GM18519 (cell line): Measurements from ENCODE around the gene EVX1.

Experiments
- ATAC-seq: cut with Tn5 transposase; IDR thresholded peaks from one replicate; pipeline ENCODE4 v1.9.1; 2021; ENCODE audit warnings: mild to moderate bottlenecking, moderate library complexity; ENCODE audit not compliant: unreplicated experiment, low FRiP score

The EVX1 gene

GRCh38 chr7:27224983-27225934 lies 17.3 kb upstream of the EVX1 start:
- no peak for ATAC-seq

GRCh38 chr7:27229448-27229847 lies 13.2 kb upstream of the EVX1 start:
- ATAC-seq = no peak

DNA sequence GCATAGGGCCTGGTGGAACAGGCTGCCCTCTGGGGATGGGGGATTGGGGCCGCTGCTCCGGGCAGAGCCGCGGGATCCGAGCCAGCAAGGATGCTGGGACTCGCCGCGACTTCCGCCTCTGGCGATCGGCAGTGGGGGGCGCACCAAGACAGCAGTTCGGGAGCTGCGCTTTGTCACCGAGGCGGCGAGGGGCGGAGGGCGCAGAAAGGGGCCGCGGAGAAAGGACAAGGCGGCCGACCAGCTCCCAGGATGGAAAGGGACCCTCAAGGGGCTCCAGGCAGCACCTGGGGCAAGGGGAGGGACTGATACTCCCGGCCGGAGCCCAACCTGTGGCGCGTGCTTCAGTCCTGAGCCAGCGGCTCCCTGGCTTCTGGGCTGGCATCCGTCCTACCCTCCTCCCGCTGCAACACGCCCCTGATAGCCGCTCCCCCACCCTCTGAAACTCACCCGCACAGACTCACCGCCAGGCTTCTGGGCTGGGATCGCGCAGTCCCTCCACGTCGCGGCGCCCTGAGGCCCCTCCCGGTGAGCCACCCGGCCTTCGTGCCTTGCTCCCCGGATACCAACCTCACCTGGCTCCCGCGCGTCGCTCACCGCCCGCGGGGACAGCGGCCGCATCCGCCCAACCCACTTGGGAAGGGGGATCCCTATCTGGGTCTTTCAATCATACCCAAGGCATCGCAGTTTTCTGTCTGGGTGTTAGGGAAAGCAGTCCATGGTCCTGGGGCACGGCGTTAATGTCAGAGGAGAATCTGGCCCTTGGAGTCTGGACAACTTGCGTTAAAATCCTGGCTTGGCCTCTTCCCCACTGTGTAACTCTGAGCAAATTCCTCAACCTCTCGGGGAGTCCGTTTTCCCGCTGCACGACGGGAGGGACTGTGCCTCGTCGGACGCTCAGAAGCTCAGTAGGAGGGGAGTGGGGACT lies 7.0 kb upstream of the EVX1 start:
- ATAC-seq = no peak

DNA sequence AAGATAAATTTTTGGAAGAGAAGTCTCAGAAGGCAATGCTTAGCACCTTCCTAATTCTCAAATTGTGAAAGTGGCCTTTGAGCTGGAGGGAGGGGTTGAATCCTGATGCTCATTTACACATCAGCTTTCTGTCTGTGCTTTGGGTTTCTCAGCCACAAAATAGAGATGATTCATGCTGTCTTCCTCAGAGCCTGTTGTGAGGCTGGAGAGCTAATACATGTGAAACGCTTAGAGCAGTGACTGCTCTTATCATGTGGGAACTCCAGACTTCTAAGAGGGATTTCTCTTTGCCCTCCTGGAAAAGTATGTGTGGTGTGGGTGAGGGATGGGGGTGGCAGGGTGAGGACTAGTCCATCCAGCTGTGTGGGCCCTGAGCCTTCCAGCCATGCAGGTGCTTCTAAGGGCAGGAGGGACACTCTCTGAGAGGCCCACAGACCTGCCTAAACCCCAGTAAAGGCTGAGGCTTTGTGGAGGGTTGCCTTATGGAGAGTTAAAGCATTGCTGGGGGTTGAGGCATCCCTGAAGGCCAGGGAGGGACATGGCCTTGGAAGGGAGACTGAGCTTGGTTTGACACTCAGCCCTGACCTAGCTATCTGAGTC lies 4.8 kb upstream of the EVX1 start:
- ATAC-seq = no peak

- ATAC-seq = no peak
Measured at GRCh38 chr7:27238979-27239386, 3.6 kb upstream of the EVX1 start.

GRCh38 chr7:27239387-27240014 lies 3.1 kb upstream of the EVX1 start:
- ATAC-seq = no peak

DNA sequence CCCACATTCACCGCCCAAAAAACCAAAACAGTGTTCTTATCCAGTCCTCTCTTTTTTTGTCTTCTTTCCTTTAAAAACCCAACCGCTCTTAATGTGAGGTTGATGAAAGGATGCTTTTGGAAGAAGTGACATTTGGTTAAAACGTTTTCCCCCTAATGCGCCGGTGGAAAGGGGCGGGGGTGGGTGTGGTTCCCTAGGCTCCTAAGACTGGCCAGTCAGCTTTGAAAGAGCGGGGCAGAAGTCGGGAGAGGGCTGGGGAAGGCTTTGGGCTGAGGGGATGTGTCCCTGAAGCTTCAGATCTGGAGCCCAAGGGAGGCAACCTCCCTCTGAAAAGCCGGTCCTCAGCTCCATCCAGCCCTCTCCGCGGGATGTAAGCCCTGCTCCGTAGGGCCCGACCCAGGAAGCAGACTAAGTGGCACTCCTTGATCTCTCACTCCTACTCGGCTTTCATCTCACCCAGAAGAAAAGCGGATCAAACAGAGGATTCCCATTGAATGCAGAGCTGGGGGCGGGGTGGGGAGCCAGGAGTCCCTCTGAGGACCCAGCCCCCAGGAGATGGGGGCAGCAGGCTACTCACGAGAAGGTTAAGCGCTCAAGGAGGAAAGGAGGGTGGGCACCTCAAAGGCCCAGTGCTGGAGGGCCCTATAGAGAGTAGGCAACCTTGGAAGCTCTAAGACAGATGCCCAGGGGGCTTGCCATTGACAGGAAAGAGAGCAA lies 2.4 kb upstream of the EVX1 start:
- ATAC-seq = no peak

DNA sequence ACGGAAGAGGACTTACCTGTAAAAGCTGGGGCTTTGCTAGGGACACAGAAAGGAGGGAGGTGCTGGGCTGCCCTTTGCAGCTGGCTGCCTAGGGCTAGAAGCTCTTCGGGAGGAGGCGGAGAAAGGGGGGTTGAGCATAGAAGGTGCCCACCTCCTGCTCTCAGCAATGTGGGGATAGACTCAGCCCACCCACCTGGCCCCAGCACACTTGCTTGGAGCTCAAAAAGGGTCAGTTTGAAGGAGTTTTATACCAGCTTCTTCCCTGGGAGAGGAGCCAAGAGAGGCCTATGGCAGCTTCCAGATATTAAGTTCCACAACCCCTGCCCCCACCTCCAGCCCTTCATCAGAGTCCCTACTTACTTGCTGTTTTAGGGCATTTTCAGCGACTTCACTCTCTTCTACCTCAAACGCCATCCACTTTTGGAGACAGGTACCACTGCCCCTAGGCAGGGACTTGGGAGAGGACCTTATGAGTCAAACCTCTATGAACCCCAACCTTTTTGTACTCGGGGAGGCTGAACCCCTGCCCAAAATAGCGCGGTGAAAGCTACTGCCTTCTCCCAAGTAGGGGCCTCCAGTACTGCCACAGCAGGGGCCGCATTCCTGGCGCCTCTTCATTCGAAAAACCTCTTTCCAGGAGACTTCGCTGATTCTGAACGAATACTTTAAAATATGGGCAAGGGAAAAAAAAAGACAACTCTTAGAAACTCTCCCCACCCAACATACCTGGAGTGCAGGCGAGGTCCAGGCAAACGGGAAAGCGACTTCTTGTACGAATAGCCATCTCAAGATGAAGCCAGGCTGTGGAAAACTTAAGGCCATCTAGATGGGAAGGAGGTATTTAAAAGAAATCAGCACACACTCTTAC lies 1.2 kb upstream of the EVX1 start:
- no peak for ATAC-seq

GRCh38 chr7:27242154-27242553 lies 448 bp upstream of the EVX1 start:
- ATAC-seq = no peak

GRCh38 chr7:27243340-27244163 lies 950 bp downstream of the EVX1 start:
- no peak for ATAC-seq

- ATAC-seq = no peak
Measured at GRCh38 chr7:27244488-27245123, 2.0 kb downstream of the EVX1 start.

DNA sequence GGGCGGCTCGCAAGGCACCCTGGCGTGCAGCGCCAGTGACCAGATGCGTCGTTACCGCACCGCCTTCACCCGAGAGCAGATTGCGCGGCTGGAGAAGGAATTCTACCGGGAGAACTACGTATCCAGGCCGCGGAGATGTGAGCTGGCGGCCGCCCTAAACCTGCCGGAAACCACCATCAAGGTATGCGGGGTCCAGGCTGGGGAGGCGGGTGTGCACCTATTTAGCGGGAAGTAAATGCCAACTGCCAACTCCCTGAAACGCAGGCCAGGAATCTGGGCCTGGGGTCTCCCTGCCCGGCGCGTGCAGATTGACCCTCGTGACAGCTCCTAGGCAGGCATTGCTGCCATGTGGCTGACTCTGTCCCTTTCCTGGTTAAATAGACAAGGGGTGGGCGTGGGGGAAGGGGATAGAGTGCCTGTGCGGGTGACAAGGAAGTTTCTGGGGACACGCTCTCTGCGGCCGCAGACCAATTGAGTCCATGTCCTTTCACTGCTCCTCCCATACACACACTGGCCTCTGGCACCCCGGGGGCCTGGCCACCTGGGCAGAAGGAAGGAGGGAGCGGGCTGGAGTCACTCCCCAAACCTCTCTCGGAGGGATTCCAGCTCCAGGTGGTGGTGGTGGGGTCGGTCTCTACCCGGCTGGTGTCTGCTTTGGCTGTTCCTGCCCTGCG lies 2.7 kb downstream of the EVX1 start:
- no peak for ATAC-seq

DNA sequence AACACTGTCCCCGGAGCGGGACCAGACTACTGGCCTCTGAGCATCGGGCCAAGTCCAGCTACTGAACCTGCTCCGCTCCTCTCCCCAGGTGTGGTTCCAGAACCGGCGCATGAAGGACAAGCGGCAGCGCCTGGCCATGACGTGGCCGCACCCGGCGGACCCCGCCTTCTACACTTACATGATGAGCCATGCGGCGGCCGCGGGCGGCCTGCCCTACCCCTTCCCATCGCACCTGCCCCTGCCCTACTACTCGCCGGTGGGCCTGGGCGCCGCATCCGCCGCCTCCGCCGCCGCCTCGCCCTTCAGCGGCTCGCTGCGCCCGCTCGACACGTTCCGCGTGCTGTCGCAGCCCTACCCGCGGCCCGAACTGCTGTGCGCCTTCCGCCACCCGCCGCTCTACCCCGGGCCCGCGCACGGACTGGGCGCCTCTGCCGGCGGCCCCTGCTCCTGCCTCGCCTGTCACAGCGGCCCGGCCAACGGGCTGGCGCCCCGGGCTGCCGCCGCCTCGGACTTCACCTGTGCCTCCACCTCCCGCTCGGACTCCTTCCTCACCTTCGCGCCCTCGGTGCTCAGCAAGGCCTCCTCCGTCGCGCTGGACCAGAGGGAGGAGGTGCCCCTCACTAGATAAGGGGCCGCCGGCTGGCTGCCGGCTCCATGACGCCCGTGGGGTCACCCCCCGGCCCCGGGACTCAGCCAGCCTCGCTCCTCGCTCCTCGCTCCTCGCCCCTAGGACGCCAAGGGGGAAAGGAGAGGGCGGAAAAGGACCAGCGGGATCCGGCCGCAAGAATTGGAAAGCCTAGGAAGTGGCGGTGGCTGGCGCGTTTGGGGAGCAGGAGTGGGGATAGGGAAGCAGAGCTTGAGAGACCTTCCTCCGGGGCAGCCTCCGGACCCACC lies 3.4 kb downstream of the EVX1 start:
- ATAC-seq = no peak

- ATAC-seq = no peak
Measured at GRCh38 chr7:27247000-27247399, 4.4 kb downstream of the EVX1 start.

DNA sequence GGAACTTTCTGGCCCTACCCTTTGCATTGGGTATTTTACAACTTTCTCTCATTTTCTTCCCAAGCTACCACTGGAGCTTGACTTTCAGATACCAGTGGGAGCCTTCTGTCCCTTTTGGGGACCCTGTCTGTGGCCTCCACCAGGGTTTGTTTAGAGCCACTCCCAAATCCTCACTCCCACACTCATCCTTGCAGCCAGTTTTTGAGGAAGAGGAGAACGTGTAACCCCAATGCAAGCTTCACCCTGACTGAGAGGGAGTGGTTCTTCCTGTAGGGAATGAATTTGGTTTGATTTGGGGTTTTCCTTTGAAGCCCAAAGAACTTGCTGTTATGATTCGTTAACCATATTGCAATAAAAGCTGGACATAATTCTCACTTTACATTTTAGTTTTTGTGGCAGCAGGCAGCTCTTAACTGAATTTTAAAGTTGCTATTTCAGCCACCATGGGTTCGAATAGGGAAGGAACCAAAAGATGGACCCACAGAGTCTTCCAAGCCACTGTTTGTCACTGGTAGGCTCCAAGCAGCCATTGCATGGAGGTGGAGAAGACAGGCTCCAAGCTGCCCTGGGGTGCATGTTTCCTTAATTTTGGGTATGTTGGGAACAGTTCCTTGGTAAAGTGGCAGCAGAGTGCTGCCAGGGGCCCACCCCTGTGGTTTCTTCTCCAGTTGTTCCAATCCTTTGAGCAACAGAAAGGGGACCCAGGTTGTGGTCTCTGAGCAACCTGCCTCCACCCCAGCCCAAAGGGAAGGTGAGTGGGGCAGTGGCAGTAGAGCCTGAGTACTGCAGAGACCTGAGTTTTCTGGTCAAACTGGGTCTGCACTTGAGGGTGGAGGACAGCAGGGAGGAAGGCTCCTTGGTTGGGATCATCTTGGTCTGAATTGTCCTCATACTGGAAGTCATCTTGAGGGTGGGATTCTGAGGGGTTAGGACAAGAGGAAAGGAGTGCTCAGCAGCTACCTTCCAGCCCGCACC lies 5.1 kb downstream of the EVX1 start:
- ATAC-seq = no peak
